A673 (cell line): ENCODE results near the gene SLC5A1.
"Not testable (repeated sequence)": the region's sequence is repeated elsewhere in the genome, so short reads cannot be mapped to it uniquely, and the experiment has no call there.

Experiments
- EZH2 ChIP-seq: fragments of 200-600 bp; sonication (generic); IDR thresholded peaks from 2 replicates; pipeline ENCODE4 v1.6.1; 2017; ENCODE audit warnings: borderline replicate concordance, low read depth, mild to moderate bottlenecking, mixed read lengths, antibody characterized with exemption, low read length; ENCODE audit not compliant: poor library complexity, severe bottlenecking
- TF ChIP-seq, protein P1 (sequence below): fragments of 300-800, 200-600 bp; sonication (generic); conservative IDR thresholded peaks from 2 replicates; pipeline ENCODE4 v1.5.1; 2017; ENCODE audit warnings: low read depth, mild to moderate bottlenecking, antibody characterized with exemption, low read length, moderate library complexity, mixed read lengths

DNA sequence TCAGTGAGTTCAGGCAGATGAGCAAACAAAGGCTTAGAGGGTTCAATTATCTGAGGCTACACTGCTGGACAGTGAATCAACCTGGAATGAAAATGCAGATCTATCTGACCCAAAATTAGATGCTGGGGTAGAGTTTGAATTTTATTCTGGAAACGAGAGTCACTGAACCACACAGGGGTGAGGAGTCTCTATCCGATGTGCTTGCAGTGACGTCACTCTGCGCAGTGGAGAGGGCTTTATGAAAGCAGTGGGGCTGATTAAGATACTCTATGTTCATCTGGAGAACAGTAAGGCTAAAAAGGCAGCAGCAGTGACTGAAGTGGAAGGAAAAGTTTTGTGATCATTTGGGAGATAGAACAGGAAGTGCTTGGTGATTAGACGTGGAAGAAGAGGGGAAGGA lies 117.3 kb downstream of the SLC5A1 start:
- TF ChIP-seq, protein P1, sequence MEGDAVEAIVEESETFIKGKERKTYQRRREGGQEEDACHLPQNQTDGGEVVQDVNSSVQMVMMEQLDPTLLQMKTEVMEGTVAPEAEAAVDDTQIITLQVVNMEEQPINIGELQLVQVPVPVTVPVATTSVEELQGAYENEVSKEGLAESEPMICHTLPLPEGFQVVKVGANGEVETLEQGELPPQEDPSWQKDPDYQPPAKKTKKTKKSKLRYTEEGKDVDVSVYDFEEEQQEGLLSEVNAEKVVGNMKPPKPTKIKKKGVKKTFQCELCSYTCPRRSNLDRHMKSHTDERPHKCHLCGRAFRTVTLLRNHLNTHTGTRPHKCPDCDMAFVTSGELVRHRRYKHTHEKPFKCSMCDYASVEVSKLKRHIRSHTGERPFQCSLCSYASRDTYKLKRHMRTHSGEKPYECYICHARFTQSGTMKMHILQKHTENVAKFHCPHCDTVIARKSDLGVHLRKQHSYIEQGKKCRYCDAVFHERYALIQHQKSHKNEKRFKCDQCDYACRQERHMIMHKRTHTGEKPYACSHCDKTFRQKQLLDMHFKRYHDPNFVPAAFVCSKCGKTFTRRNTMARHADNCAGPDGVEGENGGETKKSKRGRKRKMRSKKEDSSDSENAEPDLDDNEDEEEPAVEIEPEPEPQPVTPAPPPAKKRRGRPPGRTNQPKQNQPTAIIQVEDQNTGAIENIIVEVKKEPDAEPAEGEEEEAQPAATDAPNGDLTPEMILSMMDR = not testable (repeated sequence)
- not testable (repeated sequence) for TF ChIP-seq EZH2
